Stimulated activated CD4-positive, alpha-beta T cell treated with anti-CD3 and anti-CD28 coated beads, Interleukin-4, amount 100 ng/mL, for 48 hours (primary cell): ENCODE results near the gene REEP1.

Experiments
- DNase-seq, 2 donors: peaks; one replicate each; pipeline ENCODE4 v3.0.0-alpha.2; 2020; ENCODE audit warnings: low read depth in 2 of 2

Gene REEP1

DNA sequence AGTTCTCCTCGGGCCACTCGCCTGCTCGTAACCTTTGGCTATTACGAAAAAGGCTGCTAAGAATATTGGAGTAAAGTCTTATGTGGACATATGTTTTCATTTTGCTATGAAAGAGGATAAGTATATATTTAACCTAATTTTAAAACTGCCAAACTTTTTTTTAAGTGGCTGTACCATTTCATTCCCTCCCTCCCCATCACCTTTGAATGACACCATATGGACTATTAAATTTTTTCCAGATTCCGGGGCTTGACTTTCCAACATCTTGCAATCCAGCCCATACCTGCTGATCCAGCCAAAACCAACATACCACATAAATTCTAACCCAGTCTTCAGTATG lies 31.5 kb downstream of the REEP1 start:
- no peak for DNase-seq

DNA sequence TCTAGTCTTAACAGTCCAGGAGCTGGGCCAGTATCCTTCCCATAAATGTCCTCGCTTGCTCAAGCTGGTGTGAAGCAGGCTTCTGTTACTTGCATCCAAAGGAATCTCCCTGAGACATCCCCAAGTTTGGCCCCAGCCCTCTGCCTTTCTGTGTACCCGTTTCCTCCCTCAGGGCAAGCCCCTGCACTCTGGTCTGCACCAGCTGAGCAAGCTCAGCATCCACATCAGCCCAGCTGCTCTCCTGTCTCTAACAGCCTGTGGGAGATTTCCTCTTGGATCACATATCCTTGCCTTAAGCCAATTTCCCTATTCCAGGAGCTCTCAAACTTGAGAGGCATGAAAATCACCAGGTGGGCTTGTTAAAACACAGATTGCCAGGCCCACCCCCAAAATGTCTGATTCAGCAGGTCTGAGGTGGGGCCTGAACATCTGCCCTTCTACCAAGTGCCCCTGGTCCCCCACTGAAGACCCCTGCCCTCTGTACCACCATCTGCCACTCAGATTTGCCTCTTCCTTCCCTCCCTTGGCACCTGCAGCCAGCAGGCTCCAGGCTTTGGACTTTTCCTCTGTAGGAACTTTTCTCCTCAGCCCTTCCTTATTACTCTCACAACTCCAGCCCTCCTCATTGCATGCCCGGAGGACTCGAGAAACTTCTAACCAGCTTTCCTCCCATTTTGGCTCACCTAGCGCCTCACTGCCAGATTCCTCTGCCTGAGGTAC lies 32.1 kb downstream of the REEP1 start:
- no peak for DNase-seq

DNA sequence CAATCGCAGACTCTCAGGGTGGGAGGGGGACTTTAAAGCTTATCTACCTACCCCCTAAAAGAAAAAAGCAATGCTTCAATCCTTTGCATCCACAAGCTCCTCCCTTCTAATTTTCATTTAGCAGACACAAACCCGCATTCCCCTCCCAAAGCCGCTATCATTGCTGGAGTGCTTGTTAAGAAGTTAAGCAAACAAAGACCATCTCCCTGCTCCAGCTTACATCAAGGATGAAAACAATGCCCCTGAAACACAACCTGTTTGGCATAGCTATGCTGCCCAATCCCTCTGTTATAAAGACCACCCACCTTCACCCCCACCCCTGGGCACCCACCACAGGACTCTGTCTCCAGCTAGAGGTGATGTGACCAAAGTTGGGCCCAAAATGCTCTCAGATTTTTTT lies 33.0 kb downstream of the REEP1 start:
- no peak for DNase-seq

DNA sequence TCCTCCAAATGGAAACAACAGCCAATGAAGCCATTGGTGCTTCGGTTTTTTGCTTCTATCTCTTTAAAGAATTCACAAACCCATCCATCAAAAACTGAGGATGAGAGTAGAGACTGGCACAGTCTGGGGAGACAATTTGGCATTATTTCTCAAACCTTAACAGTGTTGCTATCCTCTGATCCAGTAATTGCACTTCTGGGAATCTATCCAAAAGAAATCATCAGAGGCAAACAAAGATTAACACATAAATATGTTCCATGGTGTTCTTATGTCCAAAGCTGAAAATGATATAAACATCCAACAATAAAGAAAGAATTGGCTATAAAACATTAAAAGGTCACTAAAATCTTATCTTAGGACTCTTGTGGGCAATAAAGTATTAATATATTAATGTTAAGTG lies 35.1 kb downstream of the REEP1 start:
- DNase-seq, result no peak

DNA sequence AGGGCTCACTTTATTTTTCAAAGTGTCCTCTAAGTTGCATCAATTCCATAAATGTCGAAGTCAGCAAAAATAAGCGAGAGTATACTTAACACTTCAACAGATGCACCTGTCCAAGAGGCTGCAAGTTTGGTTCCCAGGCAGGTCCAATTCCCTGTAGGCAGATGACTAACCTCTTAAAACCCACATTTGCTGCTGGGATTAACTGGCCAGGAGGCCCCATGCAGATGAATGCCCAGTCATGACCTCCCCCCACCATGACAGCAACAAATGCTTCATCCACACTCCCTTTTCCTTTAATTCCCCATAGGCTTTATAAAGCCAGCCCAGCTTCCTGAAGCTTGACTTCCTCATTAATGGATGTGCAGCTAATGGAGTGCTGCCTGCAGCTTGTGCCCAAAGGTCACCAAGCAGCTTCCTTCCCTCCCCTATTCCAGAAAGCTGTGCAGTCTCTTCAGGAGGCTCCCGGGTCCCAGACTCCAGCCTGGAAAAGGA lies 35.7 kb downstream of the REEP1 start:
- DNase-seq, result no peak

DNA sequence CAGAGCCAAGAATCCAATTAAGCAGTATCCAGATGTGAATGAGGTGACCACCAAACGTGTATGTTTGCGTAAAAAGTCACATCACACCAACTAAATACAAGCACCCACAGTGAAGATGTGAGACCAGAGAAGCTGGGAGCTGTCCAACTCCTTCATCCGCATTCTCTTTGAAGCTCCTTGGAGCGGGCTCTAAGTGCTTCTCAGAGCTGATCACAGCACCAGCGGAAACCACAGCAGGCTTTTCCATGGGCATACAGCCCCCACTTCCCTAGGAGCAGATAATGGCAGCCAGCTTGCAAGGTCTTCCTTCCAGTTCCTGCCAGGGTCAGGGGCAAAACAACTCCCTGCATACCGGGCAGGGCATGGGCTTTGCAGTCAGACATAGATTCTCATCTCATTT lies 36.4 kb downstream of the REEP1 start:
- no peak for DNase-seq

DNA sequence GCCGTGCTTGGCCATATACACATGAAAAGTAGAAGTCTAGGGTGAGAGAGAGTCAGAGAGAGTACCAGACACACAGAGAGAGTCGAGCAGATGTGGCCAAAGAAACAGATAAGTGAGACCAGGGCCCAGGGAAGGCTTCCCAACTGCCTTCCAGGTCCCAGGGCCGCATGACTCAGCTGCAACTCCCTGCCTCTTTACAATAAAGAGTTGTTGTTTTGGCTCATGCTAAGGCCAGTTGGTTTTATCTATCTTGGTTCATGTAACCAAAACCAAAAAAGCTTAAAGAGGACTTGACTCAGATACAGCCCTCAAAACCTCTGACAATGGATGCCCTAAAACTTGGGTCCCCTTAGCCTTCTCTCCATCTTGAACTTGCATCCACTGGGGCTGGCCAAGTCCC lies 36.9 kb downstream of the REEP1 start:
- no peak for DNase-seq

DNA sequence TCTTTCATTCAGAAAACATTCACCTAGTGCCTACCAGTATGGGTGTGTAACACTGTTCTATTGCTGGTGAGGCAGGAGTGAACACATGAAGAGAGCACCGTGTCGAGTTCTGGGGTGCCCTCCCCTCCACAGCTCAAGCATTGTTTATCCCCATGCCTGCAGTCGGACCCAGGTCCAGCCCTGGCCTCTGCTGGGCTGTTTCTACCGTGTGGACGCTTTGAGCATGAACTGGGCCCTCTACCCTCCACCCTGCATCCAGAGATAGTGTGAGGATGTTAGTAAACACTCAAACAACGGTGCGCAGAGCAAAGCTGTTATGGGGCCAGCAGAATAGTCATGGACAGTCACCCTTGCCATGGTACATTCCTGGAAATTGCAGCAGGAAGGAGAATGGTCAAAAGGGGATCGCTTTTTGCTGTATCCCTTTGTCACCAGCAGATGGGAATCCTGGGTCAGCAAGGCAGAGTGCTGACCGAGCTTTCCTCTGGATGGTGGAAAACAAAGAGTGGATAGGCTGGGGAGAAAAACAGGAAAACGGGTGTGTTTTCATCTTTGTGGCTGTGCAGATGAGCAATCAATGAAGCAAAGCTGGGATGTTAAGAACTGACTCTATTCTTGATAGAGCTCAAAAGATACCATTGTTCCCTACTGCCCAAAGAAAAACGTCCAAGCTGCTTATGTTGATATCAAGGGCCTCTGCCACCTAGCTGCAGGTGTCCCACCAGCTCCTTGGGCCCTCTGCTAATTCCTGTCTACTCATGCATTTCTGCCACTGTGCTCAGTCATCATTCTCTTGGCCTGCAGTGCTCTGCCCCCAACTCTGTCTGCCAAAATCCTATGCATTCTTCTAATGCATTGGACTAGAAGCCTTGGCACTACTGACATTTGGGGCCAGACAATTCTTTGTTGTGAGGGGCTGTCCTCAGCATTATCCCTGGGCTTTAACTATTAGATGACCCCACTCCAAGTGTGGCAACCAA lies 38.7 kb downstream of the REEP1 start:
- DNase-seq, result no peak

DNA sequence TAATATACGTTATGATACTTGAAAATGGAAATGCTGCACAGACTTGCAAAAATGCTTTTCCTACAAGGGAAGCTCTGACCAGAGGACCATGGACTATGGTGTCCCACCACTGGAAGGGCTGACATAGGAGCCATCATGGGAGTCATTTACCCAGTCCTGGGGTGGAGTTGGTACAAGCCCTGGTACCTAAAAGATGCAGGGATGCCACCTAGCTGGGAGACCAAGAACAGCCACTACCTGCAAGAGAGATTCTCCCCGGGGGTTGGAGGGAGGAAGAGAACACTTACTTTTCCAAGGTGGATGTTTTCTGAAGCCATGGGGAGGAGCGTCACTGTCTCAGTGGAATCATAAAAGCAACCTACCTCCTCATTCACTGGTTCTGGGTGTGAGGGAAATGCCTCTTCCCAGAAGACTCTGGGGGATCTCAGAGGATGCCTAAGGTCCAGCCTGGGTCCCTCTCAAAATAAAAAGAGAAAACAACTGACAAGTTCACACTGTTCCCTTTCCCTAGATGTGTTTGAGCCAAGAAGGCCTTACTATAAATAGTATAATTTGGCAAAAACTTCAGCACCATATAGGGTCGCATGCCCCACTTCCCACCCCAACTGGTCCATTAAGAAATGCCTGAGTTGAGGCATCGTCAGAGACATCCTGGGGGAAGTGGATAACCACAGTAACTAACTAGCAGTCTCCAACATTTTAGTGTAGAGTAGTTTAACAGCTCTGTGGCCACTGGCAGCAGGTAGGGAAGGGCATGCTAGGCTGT lies 39.9 kb downstream of the REEP1 start:
- no peak for DNase-seq

DNA sequence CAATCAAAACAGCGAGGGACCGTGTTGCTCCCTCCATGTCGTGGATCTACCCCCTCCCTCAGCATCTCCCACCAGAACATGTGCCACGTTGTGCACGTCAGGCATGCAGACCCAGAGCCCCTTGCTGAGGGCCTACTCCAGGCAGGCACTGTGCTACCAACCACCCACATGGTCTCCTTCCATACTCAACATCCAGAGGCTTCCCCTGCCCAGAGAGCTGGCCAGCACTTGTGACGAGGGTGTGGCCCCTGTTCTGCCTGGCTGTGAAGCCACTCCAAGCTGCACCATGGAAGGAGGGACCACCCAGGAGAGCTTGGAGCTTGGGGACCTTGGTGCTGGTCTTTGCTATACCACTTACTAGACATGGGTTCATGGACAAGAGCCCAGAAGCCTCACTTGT lies 40.5 kb downstream of the REEP1 start:
- DNase-seq, result no peak

DNA sequence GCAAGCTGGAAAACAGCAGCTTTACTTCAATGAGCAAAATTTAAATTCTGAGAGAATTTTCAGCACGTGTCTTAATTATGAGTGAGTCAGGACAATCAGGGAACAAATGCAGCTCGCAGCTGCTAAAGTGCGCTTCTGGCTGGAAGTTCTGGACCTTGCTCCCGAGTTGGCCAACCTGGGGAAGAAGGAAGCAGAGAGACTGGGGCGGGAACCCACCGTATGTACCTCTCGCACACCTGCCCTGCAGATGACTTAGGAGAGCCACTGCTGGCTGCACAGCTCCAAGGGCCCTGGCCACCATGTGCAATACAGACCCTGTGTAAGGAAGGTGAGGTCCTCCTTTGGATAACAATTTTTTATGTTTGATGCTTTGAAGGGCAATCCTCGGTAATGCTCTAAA lies 42.4 kb downstream of the REEP1 start:
- no peak for DNase-seq

DNA sequence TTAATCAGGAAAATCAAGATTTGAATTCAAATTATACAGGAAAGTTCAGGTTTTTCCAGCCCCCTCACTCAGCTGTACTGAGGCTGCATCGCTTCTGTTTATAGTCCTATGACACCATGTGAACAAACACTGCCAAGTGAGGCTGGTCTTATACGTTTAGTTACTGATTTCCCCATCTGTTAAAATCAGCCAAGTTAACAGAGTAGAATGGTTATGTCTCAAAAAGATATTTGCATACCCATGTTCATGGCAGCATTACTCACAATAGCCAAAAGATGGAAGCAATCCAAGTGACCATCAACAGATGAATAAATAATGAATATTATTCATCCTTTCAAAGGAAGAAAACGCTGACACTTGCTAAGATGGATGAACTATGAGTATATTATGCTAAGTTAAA lies 43.8 kb downstream of the REEP1 start:
- no peak for DNase-seq

DNA sequence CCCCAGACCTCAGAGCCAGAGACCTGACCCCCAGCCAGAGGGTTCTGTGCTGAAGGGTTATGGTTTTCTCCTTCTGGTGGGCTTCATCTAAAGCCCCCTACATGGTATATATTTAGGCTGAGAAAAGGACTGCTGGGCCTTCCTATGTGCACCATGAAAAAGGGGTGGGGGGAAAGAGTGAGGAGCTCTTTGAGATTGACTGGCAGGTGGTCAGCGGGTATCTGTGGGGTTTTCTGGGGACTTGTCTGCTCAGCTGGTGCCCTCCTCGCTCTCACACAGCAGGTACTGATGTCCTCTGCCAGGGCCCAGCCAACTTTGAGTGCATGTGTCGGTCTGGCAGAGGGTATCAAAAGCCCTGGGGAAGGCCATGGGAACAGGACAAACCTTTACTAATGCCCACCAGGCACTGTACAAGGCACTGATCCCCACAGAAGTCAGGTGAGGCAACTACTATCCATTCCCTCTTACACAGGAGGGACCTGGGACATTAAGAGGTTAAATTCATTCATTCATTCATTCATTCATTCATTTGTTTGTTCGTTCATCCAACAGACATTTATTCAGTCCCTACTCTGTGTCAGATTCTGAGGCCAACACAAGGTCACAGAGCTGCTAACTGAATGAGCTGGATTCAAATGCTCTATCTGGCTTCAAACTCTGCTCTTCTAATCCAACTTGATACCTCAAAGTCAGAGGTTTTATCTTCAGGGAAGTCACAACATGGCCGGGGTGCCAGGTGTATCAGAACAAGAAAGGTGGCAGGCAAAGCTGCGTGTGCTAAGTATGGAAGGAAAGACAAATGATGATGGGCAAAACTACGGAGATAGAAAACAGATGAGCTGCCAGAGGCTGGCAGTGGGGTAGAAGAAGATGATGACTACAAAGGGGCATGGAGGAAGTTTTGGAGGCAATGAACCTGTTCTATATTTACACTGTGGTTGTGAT lies 44.6 kb downstream of the REEP1 start:
- no peak for DNase-seq

DNA sequence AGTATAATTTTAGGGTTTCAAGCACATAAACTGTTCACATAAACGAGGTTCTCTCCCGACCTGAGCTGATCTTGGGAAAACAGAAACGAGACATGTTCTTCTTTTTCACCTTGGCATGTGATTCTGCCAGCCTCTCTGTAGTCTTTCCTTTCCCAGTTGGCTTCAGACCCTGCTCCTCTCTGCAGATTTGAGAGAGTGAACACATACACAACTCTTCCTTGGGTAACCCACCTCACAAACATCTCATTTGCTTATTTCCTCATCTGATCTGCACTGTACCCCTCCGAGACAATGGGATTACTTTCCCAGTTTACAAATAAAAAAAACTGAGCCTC lies 46.1 kb downstream of the REEP1 start:
- no peak for DNase-seq

DNA sequence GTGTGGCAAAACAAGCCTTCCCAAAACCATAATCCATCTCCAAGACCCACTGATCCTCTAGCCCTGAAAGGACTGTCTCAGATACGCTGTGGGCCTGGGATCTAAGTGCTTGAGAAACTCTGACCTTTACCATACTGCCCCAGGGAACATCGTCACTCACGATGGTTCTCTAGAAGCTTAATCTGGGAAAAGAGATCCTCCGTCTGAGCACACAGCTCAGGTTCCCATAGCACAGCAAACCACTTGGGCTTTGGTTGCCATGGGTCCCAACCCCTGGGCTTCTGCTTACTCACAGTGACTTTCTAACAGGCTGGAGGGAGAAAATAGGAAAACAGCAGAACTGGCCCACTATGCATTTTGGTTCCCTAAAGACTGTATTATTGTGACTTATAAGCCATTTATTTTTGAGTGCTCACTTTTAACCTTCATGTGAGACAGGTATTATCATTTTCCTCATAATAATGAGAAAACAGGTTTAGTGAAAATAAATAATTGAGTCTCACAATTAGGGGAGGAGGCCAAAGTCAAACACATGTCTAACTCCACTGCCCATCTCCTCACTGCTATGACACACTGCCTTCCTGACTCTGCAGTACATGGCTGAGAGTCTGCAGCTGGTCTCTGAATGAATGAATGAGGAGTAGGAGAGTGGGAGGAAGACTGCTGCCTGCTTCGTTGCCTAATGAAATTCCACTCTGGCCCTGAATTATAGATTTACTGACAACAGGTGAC lies 46.7 kb downstream of the REEP1 start:
- DNase-seq, result no peak

DNA sequence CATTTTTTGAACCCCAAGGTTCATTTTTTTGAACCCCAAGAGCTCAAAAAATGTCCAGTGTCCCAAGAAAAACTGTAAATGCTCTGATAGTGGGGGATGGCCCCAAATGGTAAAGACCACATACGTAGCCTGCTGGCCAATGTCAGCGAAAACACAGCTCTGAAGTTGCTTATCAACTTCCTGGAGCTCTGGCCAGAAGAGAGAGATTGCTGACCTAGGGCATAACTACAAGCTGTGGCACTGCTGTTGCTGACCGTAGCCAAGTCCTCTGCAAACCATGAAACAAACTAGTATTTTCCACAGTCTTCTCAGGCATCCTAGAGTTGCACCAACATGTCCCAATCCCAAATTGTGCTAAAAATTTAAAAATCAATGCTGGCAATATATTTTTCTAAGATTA lies 50.9 kb downstream of the REEP1 start:
- DNase-seq, result no peak

DNA sequence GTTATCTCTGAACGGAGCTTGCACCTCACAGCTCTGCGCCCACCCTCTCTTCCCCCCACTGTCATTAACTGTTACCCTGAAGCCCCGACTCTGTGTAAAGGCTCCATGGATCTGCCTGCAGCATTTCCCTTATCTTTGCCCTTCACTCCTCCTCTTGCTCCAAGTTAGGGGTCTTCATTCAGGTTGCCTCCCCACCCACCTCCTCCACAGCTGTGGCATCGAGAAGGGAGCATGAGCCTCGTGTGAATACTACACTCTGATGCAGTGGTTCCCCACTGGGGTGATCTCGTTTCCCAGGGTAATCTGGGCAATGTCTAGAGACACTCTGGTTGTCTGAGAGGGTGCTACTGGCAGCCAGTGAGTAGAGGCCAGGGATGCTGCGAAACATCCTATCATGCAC lies 51.4 kb downstream of the REEP1 start:
- DNase-seq, result no peak

DNA sequence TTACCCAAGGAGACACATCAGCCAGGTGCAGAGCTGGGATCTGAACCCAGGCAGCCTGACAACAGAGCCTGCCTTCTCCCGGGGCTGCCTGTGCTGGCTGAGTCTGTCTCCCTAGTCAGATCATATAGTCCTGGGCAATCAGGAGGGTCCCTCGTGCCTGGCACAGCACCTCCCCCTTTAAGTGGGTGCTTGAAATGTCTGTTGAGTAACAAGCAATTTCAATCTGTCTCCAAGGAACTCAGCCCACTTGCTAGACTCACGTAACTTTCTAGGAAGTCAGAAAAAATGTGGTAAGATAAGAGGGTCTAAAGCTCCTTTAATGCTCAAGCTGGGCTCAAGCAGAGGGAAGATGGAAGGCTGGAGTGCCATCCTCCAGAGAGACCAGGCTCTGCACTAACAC lies 51.9 kb downstream of the REEP1 start:
- no peak for DNase-seq

DNA sequence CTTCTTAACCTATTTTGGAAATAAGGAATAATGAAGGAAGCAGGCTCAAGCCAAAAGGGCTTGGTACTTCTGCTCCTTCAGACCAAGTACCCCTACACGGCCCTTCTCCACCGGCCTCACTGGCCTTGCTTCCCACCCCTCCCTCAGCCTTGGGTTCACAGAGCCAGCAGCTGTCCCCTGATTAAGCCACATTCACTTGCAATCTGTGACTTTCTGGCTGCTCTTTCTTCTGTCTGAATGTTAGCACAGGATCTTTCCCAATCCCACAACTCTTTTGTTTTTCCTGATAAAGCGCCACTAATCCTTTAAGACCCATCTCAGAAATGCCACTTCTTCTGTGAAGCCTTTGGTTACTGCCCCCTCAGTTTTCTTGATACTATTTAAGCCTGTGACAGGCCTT lies 52.4 kb downstream of the REEP1 start:
- DNase-seq, result no peak

DNA sequence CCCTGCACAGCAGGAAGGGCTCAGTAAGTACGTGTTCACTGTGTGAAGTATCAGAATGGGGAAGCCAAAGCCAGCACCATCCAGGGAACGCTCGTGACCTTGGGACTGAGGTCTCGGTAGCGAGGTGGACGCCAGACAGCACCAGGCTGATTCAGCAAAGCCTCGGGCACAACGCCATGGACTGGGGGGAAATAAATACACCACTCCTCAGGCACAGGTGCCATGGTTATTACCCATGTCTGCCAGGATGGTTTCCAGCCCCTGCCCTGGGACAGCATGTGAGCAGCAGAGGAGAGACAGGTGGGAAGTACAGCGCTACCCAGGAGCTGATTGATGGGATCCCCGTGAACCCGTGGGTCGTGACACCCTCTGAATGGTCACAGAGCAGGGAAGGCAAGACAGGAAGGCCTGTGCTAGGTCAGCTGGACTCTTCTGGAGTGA lies 53.0 kb downstream of the REEP1 start:
- DNase-seq, result no peak
